Fibroblast of lung (primary cell): ENCODE results near the gene WNT3A. TPM values are rescaled to one million over a fixed set of nuclear protein-coding genes. Genes with fewer than 3 reads are reported as not detected.

Source experiments
- DNase-seq, 2 donors: peaks; one replicate each; pipeline versions ENCODE4 v3.0.0 to v3.0.0-alpha.2; 2010; ENCODE audit warnings: low read depth in 2 of 2
- H2AFZ ChIP-seq: 2 replicates; pipeline ENCODE4 v1.5.1; 2012; ENCODE audit warnings: low read length, control low read depth, inconsistent platforms
- H3K27ac ChIP-seq: 2 replicates; pipeline ENCODE4 v1.5.1; 2011; ENCODE audit warnings: low read length, control low read depth; ENCODE audit not compliant: insufficient read depth
- H3K27me3 ChIP-seq: 2 replicates; pipeline ENCODE4 v1.5.1; 2011; ENCODE audit warnings: mild to moderate bottlenecking, low read length; ENCODE audit not compliant: control insufficient read depth, insufficient read depth
- H3K36me3 ChIP-seq: 2 replicates; pipeline ENCODE4 v1.5.1; 2011; ENCODE audit warnings: low read length; ENCODE audit not compliant: control insufficient read depth, insufficient read depth
- H3K4me1 ChIP-seq: 2 replicates; pipeline ENCODE4 v1.5.1; 2011; ENCODE audit warnings: low read length; ENCODE audit not compliant: control insufficient read depth, insufficient read depth; ENCODE audit errors: extremely low read depth
- H3K4me2 ChIP-seq: 2 replicates; pipeline ENCODE4 v1.5.1; 2011; ENCODE audit warnings: low read length, control low read depth; ENCODE audit not compliant: insufficient read depth; ENCODE audit errors: extremely low read depth
- H3K4me3 ChIP-seq, 4 experiments: fragments of 200-600 bp in 1 of 4; sonication (generic) in 1 of 4; replicated peaks in 1 of 4; 2 replicates each; pipeline ENCODE4 v1.5.1; 2011 to 2016; ENCODE audit warnings: low read length in 4 of 4, low read depth in 3 of 4, mild to moderate bottlenecking in 3 of 4, control low read depth in 2 of 4, inconsistent platforms in 1 of 4, mixed read lengths in 1 of 4; ENCODE audit not compliant: insufficient read depth in 1 of 4; ENCODE audit errors: control extremely low read depth in 1 of 4
- H3K79me2 ChIP-seq: 2 replicates; pipeline ENCODE4 v1.5.1; 2012; ENCODE audit warnings: mild to moderate bottlenecking, low read length, inconsistent platforms; ENCODE audit not compliant: control insufficient read depth, insufficient read depth
- H3K9ac ChIP-seq: 2 replicates; pipeline ENCODE4 v1.5.1; 2011; ENCODE audit warnings: mild to moderate bottlenecking, low read length, control low read depth; ENCODE audit not compliant: insufficient read depth
- H3K9me3 ChIP-seq: 2 replicates; pipeline ENCODE4 v1.5.1; 2012; ENCODE audit warnings: low read depth, low read length; ENCODE audit not compliant: control insufficient read depth, insufficient read depth
- H4K20me1 ChIP-seq: 2 replicates; pipeline ENCODE4 v1.5.1; 2011; ENCODE audit warnings: low read length; ENCODE audit not compliant: control insufficient read depth, insufficient read depth; ENCODE audit errors: extremely low read depth
- CTCF ChIP-seq, 2 donors: IDR thresholded peaks in 1 of 2; conservative IDR thresholded peaks in 1 of 2; 1 replicate in 1 of 2; 2 replicates in 1 of 2; pipeline ENCODE4 v1.5.1; 2011 to 2012; ENCODE audit warnings: low read length in 2 of 2, control low read depth in 1 of 2, inconsistent platforms in 1 of 2, low read depth in 1 of 2, mild to moderate bottlenecking in 1 of 2
- EZH2 ChIP-seq: IDR thresholded peaks from 2 replicates; pipeline ENCODE4 v1.5.1; 2012; ENCODE audit warnings: low read length, control low read depth, mild to moderate bottlenecking; ENCODE audit errors: missing control alignments
- polyA plus RNA-seq, 2 donors: library from polyadenylated mRNA; depleted of rRNA in 1 of 2; stranded (reverse) in 1 of 2; unstranded in 1 of 2; fragments of >200 nt; gene quantifications; 2 replicates each; pipeline ENCODE4 v1.2.1, GENCODE V29; 2011 to 2012; ENCODE audit warnings: missing spikeins in 1 of 2
- total RNA-seq: library from RNA; depleted of rRNA; stranded (reverse); fragments of >200 nt; gene quantifications from 2 replicates; pipeline ENCODE4 v1.2.1, GENCODE V29; 2014

WNT3A gene
- total and polyA plus RNA-seq, 2 donors (not counting 1 experiment from before 2014, with no cell fraction given) = not detected

- Histone ChIP-seq H3K36me3 (peaks cover 43% of the 10 kb centered on the region), H3K9ac (no peak overlapping the region), H3K9me3 (no peaks in the 10 kb centered on the region), H3K4me3 (no peak overlapping the region), H2AFZ (no peak overlapping the region), H3K4me2 (no peak overlapping the region), H3K4me1 (peaks cover 13% of the 10 kb centered on the region), H3K79me2 (peaks cover 98% of the 10 kb centered on the region), H3K27me3 (no peaks in the 10 kb centered on the region), H3K27ac (no peak overlapping the region), H4K20me1 (peaks cover 21% of the 10 kb centered on the region)
- no peak for DNase-seq
- TF ChIP-seq CTCF (conservative IDR thresholded peaks at IDR 0.05 in 1 of 2, IDR thresholded peaks at IDR 0.05 in 1 of 2; ENCODE audit: low read depth in 1 of 2, low read length in 2 of 2) (no peak), EZH2 (no peak)
Measured at GRCh38 chr1:228094432-228095016, 87.7 kb downstream of the WNT3A start.

- no peak overlapping the region for H3K9ac ChIP-seq
- peaks cover 46% of the 10 kb centered on the region for H3K36me3 ChIP-seq
- H3K79me2 ChIP-seq = peaks cover 98% of the 10 kb centered on the region
- H4K20me1 ChIP-seq = peaks cover 21% of the 10 kb centered on the region
- H2AFZ ChIP-seq = no peak overlapping the region
- DNase-seq = no peak
- TF ChIP-seq CTCF (conservative IDR thresholded peaks at IDR 0.05 in 1 of 2, IDR thresholded peaks at IDR 0.05 in 1 of 2; ENCODE audit: low read depth in 1 of 2, low read length in 2 of 2) (no peak), EZH2 (no peak)
- no peaks in the 10 kb centered on the region for H3K27me3 ChIP-seq
- peaks cover 7% of the 10 kb centered on the region for H3K4me1 ChIP-seq
- no peak overlapping the region for H3K4me3 ChIP-seq
- no peak overlapping the region for H3K27ac ChIP-seq
- no peaks in the 10 kb centered on the region for H3K9me3 ChIP-seq
- H3K4me2 ChIP-seq = no peak overlapping the region
Measured at GRCh38 chr1:228095161-228095560, 88.4 kb downstream of the WNT3A start.

- H3K27me3 ChIP-seq = no peaks in the 10 kb centered on the region
- no peak overlapping the region for H3K27ac ChIP-seq
- H3K4me1 ChIP-seq = no peaks in the 10 kb centered on the region
- H3K9me3 ChIP-seq = no peaks in the 10 kb centered on the region
- no peak overlapping the region for H3K4me3 ChIP-seq
- H4K20me1 ChIP-seq = peaks cover 14% of the 10 kb centered on the region
- no peak overlapping the region for H3K4me2 ChIP-seq
- H3K79me2 ChIP-seq = peaks cover 93% of the 10 kb centered on the region
- H3K9ac ChIP-seq = no peak overlapping the region
- peaks cover 46% of the 10 kb centered on the region for H3K36me3 ChIP-seq
- DNase-seq = no peak
- TF ChIP-seq EZH2 (no peak), CTCF (conservative IDR thresholded peaks at IDR 0.05 in 1 of 2, IDR thresholded peaks at IDR 0.05 in 1 of 2; ENCODE audit: low read depth in 1 of 2, low read length in 2 of 2) (no peak)
- no peak overlapping the region for H2AFZ ChIP-seq
Measured at GRCh38 chr1:228095938-228096337, 89.1 kb downstream of the WNT3A start.
